ENCODE data around the gene NSD2.
"Not testable (repeated sequence)": the region's sequence is repeated elsewhere in the genome, so short reads cannot be mapped to it uniquely, and the experiment has no call there.

NSD2 gene

GRCh38 chr4:1870578-1871443 lies at the start of gene NSD2:
Gene NSD2 (plus strand): TSS chr4:1871393. CDS start chr4:1900655, 29,262 bp downstream.
- DNase-seq (ENCODE audit: low read depth): peak; percentile 89

GRCh38 chr4:1821679-1822567 lies 49.3 kb upstream of the NSD2 start:
- DNase-seq (ENCODE audit: low read depth): no peak

GRCh38 chr4:1822568-1823544 lies 48.3 kb upstream of the NSD2 start:
- no peak for DNase-seq (ENCODE audit: low read depth)

- DNase-seq (ENCODE audit: low read depth): no peak
Observed at GRCh38 chr4:1823545-1823932, 47.7 kb upstream of the NSD2 start.

- no peak for DNase-seq (ENCODE audit: low read depth)
Observed at GRCh38 chr4:1824746-1825145, 46.4 kb upstream of the NSD2 start.

- DNase-seq (ENCODE audit: low read depth): no peak
Observed at GRCh38 chr4:1825326-1825725, 45.9 kb upstream of the NSD2 start.

- no peak for DNase-seq (ENCODE audit: low read depth)
Observed at GRCh38 chr4:1826531-1827350, 44.5 kb upstream of the NSD2 start.

GRCh38 chr4:1830234-1830633 lies 41.0 kb upstream of the NSD2 start:
- DNase-seq (ENCODE audit: low read depth): no peak

GRCh38 chr4:1830642-1831228 lies 40.5 kb upstream of the NSD2 start:
- no peak for DNase-seq (ENCODE audit: low read depth)

- no peak for DNase-seq (ENCODE audit: low read depth)
Observed at GRCh38 chr4:1831331-1831730, 39.9 kb upstream of the NSD2 start.

- DNase-seq (ENCODE audit: low read depth): no peak
Observed at GRCh38 chr4:1832690-1833089, 38.5 kb upstream of the NSD2 start.

- DNase-seq (ENCODE audit: low read depth): no peak
Observed at GRCh38 chr4:1833307-1834046, 37.7 kb upstream of the NSD2 start.

GRCh38 chr4:1834047-1834775 lies 37.0 kb upstream of the NSD2 start:
- no peak for DNase-seq (ENCODE audit: low read depth)

- DNase-seq (ENCODE audit: low read depth): not testable (repeated sequence)
Observed at GRCh38 chr4:1835836-1836235, 35.4 kb upstream of the NSD2 start.

GRCh38 chr4:1836650-1837049 lies 34.5 kb upstream of the NSD2 start:
- no peak for DNase-seq (ENCODE audit: low read depth)

- DNase-seq (ENCODE audit: low read depth): no peak
Observed at GRCh38 chr4:1837069-1837468, 34.1 kb upstream of the NSD2 start.

GRCh38 chr4:1839282-1839681 lies 31.9 kb upstream of the NSD2 start:
- DNase-seq (ENCODE audit: low read depth): no peak

GRCh38 chr4:1841201-1841886 lies 29.8 kb upstream of the NSD2 start:
- no peak for DNase-seq (ENCODE audit: low read depth)

- no peak for DNase-seq (ENCODE audit: low read depth)
Observed at GRCh38 chr4:1841887-1842210, 29.3 kb upstream of the NSD2 start.
